ENCODE data around the gene WDR72. TPM values are rescaled to one million over a fixed set of nuclear protein-coding genes. Genes with fewer than 3 reads are reported as not detected.

The WDR72 gene
- total RNA-seq, 2 donors from 2014 or later = 4.1 to 12.2 TPM

DNA sequence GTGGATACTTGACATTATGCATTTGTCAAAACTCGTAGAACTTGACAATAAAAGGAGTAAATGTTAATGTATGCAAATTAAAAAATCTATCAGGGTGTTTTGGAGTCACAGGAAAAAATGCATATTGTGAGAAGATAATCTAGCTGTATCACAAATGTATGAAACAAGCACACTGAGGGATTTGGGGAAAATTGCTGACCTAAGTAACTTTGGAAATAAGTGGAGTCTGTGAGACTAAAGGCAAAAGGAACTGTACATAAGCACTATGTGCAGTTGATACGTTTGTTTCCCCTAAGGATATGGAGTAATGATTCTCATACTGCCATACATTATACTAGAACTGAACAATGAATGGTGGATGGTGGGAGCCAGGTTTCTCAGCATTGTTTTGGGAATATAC is 43.2 kb upstream of the WDR72 start:
- H3K27me3 Mint-ChIP-seq (ENCODE audit: insufficient read depth) = peaks cover 4% of the 10 kb centered on the region
- WGBS, 2 experiments (ENCODE audit: insufficient coverage in 1 of 2, insufficient read length in 1 of 2) = 0 to 40% methylated on average over 1 to 2 of the region's 2 CpGs
- H3K36me3 Mint-ChIP-seq (ENCODE audit: low read depth) = no peaks in the 10 kb centered on the region
- no peaks in the 10 kb centered on the region for H3K36me3 ChIP-seq (ENCODE audit: control insufficient read depth, insufficient read depth, low read length)
- no peak for DNase-seq
- no peaks in the 10 kb centered on the region for H3K4me1 ChIP-seq (ENCODE audit: control insufficient read depth, insufficient read depth, low read length)
- no peak overlapping the region for H3K27ac Mint-ChIP-seq
- no peak overlapping the region for H3K4me3 Mint-ChIP-seq
- no peak overlapping the region for H3K9ac ChIP-seq (ENCODE audit: extremely low read depth, low read length, poor library complexity, severe bottlenecking)
- no peaks in the 10 kb centered on the region for H3K9me3 ChIP-seq (ENCODE audit: control insufficient read depth, low read length)
- no peak overlapping the region for H3K27ac ChIP-seq (ENCODE audit: low read depth, low read length)
- TF ChIP-seq, protein P1, sequence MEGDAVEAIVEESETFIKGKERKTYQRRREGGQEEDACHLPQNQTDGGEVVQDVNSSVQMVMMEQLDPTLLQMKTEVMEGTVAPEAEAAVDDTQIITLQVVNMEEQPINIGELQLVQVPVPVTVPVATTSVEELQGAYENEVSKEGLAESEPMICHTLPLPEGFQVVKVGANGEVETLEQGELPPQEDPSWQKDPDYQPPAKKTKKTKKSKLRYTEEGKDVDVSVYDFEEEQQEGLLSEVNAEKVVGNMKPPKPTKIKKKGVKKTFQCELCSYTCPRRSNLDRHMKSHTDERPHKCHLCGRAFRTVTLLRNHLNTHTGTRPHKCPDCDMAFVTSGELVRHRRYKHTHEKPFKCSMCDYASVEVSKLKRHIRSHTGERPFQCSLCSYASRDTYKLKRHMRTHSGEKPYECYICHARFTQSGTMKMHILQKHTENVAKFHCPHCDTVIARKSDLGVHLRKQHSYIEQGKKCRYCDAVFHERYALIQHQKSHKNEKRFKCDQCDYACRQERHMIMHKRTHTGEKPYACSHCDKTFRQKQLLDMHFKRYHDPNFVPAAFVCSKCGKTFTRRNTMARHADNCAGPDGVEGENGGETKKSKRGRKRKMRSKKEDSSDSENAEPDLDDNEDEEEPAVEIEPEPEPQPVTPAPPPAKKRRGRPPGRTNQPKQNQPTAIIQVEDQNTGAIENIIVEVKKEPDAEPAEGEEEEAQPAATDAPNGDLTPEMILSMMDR (conservative IDR thresholded peaks at IDR 0.05) = no peak
- no peaks in the 10 kb centered on the region for H3K27me3 ChIP-seq (ENCODE audit: control insufficient read depth, insufficient read depth, low read length, poor library complexity, severe bottlenecking)
- H3K9me3 Mint-ChIP-seq = no peaks in the 10 kb centered on the region
- H3K4me3 ChIP-seq (ENCODE audit: low read length) = no peak overlapping the region
- H3K4me1 Mint-ChIP-seq = peaks cover 2% of the 10 kb centered on the region

DNA sequence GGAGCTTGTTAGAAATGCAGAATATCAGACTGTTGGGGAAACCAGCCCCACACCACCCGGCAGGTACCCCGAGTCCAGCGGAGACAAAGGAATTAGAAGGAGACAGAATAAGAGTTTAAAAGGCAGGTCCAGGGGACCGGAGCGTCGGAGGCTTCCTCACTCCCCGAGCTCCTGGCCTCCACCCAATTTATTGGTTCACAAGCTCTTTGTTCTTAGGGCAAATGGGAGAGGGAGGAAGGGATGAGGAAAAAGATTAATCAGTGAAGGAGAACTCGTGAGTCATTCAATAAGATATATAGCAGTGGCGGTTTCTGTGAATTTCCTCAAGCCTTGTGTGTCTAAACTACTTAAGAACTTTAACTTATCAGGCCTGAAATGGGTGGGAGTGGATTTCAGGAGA is 32.1 kb upstream of the WDR72 start:
- no peak for DNase-seq
- Mint-ChIP-seq H3K36me3 (ENCODE audit: low read depth) (no peaks in the 10 kb centered on the region), H3K4me1 (peaks cover 23% of the 10 kb centered on the region), H3K27ac (no peak overlapping the region), H3K4me3 (no peak overlapping the region), H3K9me3 (no peaks in the 10 kb centered on the region), H3K27me3 (ENCODE audit: insufficient read depth) (no peaks in the 10 kb centered on the region)
- TF ChIP-seq, protein P1 (conservative IDR thresholded peaks at IDR 0.05) = no peak
- H3K9ac ChIP-seq (ENCODE audit: extremely low read depth, low read length, poor library complexity, severe bottlenecking) = no peak overlapping the region
- H3K4me3 ChIP-seq (ENCODE audit: low read length) = no peak overlapping the region
- H3K27me3 ChIP-seq (ENCODE audit: control insufficient read depth, insufficient read depth, low read length, poor library complexity, severe bottlenecking) = no peaks in the 10 kb centered on the region
- H3K36me3 ChIP-seq (ENCODE audit: control insufficient read depth, insufficient read depth, low read length) = no peaks in the 10 kb centered on the region
- H3K4me1 ChIP-seq (ENCODE audit: control insufficient read depth, insufficient read depth, low read length) = no peaks in the 10 kb centered on the region
- 89 to 90% methylated on average over 2 to 9 of the region's 9 CpGs for WGBS, 2 experiments (ENCODE audit: insufficient coverage in 1 of 2, insufficient read length in 1 of 2)
- no peaks in the 10 kb centered on the region for H3K9me3 ChIP-seq (ENCODE audit: control insufficient read depth, low read length)
- no peak overlapping the region for H3K27ac ChIP-seq (ENCODE audit: low read depth, low read length)

DNA sequence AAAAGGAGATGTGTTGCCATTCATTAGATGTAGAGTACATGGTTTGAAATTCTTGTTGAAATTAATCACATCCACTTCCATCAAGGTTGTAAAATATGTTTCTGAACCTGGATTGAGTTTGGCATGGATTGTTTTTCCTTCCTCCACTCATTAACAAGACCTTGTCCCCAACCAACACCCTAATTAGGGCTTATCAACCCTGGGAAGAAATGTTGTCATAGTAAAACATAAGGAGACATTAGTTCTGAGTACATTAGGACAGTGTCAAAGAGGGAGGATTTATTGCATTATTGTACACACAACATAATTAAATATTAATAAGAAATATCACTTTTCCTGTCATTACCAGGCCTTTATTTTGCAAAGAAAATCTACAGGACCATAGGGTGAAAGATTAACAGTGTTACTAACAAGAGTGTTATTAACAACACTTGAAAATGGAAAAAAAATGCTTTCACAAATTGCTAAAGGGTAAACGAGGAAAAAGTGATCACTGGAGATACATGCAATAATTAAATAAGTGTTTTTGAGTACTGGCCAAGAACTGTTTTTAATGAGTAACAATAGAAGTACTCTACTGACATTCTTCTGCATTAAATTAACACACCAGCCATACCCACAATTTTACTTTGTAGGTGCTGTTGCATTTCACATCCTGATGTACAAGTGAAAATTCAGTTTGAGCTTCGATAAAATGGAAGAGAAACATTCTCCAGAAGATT is 30.4 kb upstream of the WDR72 start:
- Histone ChIP-seq H3K36me3 (ENCODE audit: control insufficient read depth, insufficient read depth, low read length) (no peaks in the 10 kb centered on the region), H3K9ac (ENCODE audit: extremely low read depth, low read length, poor library complexity, severe bottlenecking) (no peak overlapping the region), H3K27ac (ENCODE audit: low read depth, low read length) (no peak overlapping the region), H3K4me3 (ENCODE audit: low read length) (no peak overlapping the region), H3K27me3 (ENCODE audit: control insufficient read depth, insufficient read depth, low read length, poor library complexity, severe bottlenecking) (no peaks in the 10 kb centered on the region), H3K4me1 (ENCODE audit: control insufficient read depth, insufficient read depth, low read length) (no peaks in the 10 kb centered on the region), H3K9me3 (ENCODE audit: control insufficient read depth, low read length) (peaks cover 3% of the 10 kb centered on the region)
- Mint-ChIP-seq H3K9me3 (peaks cover 10% of the 10 kb centered on the region), H3K27ac (no peak overlapping the region), H3K36me3 (ENCODE audit: low read depth) (peaks cover 2% of the 10 kb centered on the region), H3K4me1 (peaks cover 22% of the 10 kb centered on the region), H3K27me3 (ENCODE audit: insufficient read depth) (no peaks in the 10 kb centered on the region), H3K4me3 (no peak overlapping the region)
- TF ChIP-seq, protein P1 (conservative IDR thresholded peaks at IDR 0.05) = no peak
- DNase-seq = no peak
- WGBS, 2 experiments (ENCODE audit: insufficient coverage in 1 of 2, insufficient read length in 1 of 2) = 82 to 100% methylated on average over 1 to 2 of the region's 2 CpGs

All from endodermal cell (in vitro differentiated cells).